ENCODE data around the gene CCR6.

Gene CCR6

DNA sequence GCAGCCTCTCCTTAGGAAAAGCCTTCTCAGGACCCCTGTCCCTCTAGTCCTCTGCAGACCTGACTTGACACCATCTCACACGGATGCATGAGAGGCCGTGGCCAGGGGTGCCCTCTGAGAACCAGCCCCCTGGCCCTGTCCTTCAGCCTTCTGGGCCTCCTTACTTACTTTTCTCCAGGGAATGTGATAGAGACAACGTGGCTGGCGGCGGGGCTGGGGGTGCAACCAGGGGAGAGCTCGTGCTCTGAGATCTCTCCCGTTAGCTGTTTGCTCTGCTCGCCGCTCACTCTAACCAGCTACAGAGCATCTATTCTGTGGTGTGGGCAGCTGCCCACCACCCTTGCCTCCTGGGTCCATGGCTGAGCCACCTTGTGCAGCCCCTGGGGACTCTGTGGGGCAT lies 20.1 kb downstream of the CCR6 start:
- TF ChIP-seq, protein P1, sequence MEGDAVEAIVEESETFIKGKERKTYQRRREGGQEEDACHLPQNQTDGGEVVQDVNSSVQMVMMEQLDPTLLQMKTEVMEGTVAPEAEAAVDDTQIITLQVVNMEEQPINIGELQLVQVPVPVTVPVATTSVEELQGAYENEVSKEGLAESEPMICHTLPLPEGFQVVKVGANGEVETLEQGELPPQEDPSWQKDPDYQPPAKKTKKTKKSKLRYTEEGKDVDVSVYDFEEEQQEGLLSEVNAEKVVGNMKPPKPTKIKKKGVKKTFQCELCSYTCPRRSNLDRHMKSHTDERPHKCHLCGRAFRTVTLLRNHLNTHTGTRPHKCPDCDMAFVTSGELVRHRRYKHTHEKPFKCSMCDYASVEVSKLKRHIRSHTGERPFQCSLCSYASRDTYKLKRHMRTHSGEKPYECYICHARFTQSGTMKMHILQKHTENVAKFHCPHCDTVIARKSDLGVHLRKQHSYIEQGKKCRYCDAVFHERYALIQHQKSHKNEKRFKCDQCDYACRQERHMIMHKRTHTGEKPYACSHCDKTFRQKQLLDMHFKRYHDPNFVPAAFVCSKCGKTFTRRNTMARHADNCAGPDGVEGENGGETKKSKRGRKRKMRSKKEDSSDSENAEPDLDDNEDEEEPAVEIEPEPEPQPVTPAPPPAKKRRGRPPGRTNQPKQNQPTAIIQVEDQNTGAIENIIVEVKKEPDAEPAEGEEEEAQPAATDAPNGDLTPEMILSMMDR (IDR thresholded peaks at IDR 0.05; ENCODE audit: unreplicated experiment in 3 of 3) = no peak
- no peaks in the 10 kb centered on the region for H3K9me3 Mint-ChIP-seq
- H3K27me3 Mint-ChIP-seq (ENCODE audit: low read depth) = peaks cover 35% of the 10 kb centered on the region
- H3K36me3 Mint-ChIP-seq (ENCODE audit: low read depth) = no peaks in the 10 kb centered on the region
- peaks cover 44% of the 10 kb centered on the region for H3K4me1 Mint-ChIP-seq
- H3K4me3 Mint-ChIP-seq = no peak overlapping the region
- H3K27ac Mint-ChIP-seq = no peak overlapping the region

DNA sequence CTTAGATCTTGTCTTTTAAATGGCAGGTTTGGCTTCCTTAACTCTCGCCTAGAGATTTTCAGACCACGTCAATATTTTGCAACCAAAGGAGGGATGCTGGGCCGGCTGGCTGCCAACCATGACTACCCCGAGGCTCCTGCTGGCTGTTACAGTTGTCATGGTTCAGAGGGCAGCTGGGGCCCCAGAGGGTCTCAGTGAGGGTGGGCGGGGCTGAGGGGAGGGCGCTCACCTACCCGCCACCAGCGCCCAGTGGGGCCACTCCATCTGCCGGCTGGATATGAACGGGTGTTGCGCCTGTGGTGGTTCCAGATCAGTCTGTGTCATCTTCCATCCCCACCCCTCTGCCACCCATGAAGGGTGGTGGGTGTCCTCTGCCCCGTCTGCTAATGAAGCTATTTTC lies 22.6 kb downstream of the CCR6 start:
- Mint-ChIP-seq H3K4me1 (peaks cover 28% of the 10 kb centered on the region), H3K27ac (no peak overlapping the region), H3K9me3 (no peaks in the 10 kb centered on the region), H3K36me3 (ENCODE audit: low read depth) (no peaks in the 10 kb centered on the region), H3K4me3 (no peak overlapping the region), H3K27me3 (ENCODE audit: low read depth) (peaks cover 46% of the 10 kb centered on the region)
- TF ChIP-seq, protein P1 (IDR thresholded peaks at IDR 0.05; ENCODE audit: unreplicated experiment in 3 of 3) = no peak

- TF ChIP-seq, protein P1 (IDR thresholded peaks at IDR 0.05; ENCODE audit: unreplicated experiment in 3 of 3) = no peak
- no peaks in the 10 kb centered on the region for H3K9me3 Mint-ChIP-seq
- H3K4me1 Mint-ChIP-seq = peaks cover 22% of the 10 kb centered on the region
- H3K27me3 Mint-ChIP-seq (ENCODE audit: low read depth) = peaks cover 49% of the 10 kb centered on the region
- no peak overlapping the region for H3K4me3 Mint-ChIP-seq
- H3K27ac Mint-ChIP-seq = no peak overlapping the region
- H3K36me3 Mint-ChIP-seq (ENCODE audit: low read depth) = no peaks in the 10 kb centered on the region
These were observed 23.2 kb downstream of the CCR6 start for GRCh38 chr6:167146135-167146534.

DNA sequence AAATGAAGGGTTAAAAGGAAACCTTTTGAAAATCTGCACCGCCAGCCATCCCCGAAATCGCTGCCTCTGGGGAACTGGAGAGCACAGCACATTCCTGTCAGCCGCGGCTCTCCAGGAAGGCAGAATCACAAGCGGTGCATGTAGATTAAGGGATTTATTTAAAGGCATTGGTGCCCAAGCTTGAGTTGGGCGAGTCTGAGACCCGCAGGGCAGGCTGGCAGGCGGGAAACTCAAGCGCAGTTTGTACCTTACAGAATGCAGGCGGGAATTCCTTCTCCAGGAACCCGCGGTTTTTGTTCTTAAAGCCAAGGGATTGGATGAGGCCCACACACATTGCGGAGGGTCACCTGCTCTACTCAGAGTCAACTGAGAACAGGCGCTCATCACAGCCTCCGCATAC lies 24.1 kb downstream of the CCR6 start:
- H3K4me3 Mint-ChIP-seq = peak overlapping the region in 2 of 3 experiments; percentile 30 to 32
- H3K27me3 Mint-ChIP-seq (ENCODE audit: low read depth) = peaks cover 49% of the 10 kb centered on the region
- no peak overlapping the region for H3K27ac Mint-ChIP-seq
- H3K9me3 Mint-ChIP-seq = no peaks in the 10 kb centered on the region
- TF ChIP-seq, protein P1 (IDR thresholded peaks at IDR 0.05; ENCODE audit: unreplicated experiment in 3 of 3) = no peak
- H3K36me3 Mint-ChIP-seq (ENCODE audit: low read depth) = no peaks in the 10 kb centered on the region
- peaks cover 16% of the 10 kb centered on the region for H3K4me1 Mint-ChIP-seq

DNA sequence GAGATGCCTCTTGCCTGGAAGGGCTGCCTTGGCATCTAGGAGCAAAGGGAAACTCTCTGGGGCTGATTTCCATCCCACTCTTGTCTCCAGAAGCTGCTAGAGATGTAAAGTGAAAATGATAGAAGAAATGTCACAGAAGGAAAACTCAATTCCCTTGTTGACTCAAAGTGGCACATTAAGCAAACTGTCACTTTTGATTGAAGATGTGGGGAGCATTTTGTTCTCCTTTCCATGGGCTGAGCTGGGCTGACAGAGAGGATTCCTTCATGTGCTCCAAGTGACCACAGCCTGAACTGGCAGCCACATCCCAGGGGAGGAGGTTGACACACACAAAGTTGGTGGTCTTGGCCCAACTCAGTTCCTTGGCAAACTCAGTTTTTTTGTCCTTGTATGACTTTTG lies 25.1 kb downstream of the CCR6 start:
- H3K27me3 Mint-ChIP-seq (ENCODE audit: low read depth) = peaks cover 50% of the 10 kb centered on the region
- no peak overlapping the region for H3K27ac Mint-ChIP-seq
- TF ChIP-seq, protein P1 (IDR thresholded peaks at IDR 0.05; ENCODE audit: unreplicated experiment in 3 of 3) = no peak
- peaks cover 12% of the 10 kb centered on the region for H3K4me1 Mint-ChIP-seq
- H3K4me3 Mint-ChIP-seq = no peak overlapping the region
- H3K9me3 Mint-ChIP-seq = no peaks in the 10 kb centered on the region
- H3K36me3 Mint-ChIP-seq (ENCODE audit: low read depth) = no peaks in the 10 kb centered on the region

- TF ChIP-seq, protein P1 (IDR thresholded peaks at IDR 0.05; ENCODE audit: unreplicated experiment in 3 of 3) = no peak
- Mint-ChIP-seq H3K27ac (no peak overlapping the region), H3K27me3 (ENCODE audit: low read depth) (peaks cover 59% of the 10 kb centered on the region), H3K4me1 (peaks cover 12% of the 10 kb centered on the region), H3K4me3 (no peak overlapping the region), H3K9me3 (no peaks in the 10 kb centered on the region), H3K36me3 (ENCODE audit: low read depth) (no peaks in the 10 kb centered on the region)
These were observed 26.1 kb downstream of the CCR6 start for GRCh38 chr6:167148997-167149396.
